Muscle of leg (tissue), 11 donors: ENCODE results near the gene PARD6B. TPM values are rescaled to one million over a fixed set of nuclear protein-coding genes. Genes with fewer than 3 reads are reported as not detected.
"Not testable (repeated sequence)": the region's sequence is repeated elsewhere in the genome, so short reads cannot be mapped to it uniquely, and the experiment has no call there.

ENCODE experiments used
- DNase-seq: peaks from one replicate; pipeline ENCODE4 v3.0.0; 2013
- H3K27ac ChIP-seq: one replicate; pipeline ENCODE4 v1.5.1; 2013; ENCODE audit warnings: mild to moderate bottlenecking, low read length, control low read depth
- H3K27me3 ChIP-seq: one replicate; pipeline ENCODE4 v1.6.1; 2013; ENCODE audit warnings: low read length; ENCODE audit not compliant: control insufficient read depth, insufficient read depth
- H3K36me3 ChIP-seq: one replicate; pipeline ENCODE4 v1.6.1; 2013; ENCODE audit warnings: low read length; ENCODE audit not compliant: control insufficient read depth, insufficient read depth
- H3K4me1 ChIP-seq: one replicate; pipeline ENCODE4 v1.6.1; 2013; ENCODE audit warnings: low read length; ENCODE audit not compliant: control insufficient read depth, insufficient read depth
- H3K4me3 ChIP-seq: one replicate; pipeline ENCODE4 v1.5.1; 2013; ENCODE audit warnings: low read length, control low read depth
- H3K9me3 ChIP-seq: replicated peaks from 2 replicates; pipeline ENCODE4 v1.6.1; 2013; ENCODE audit warnings: low read depth, low read length; ENCODE audit not compliant: control insufficient read depth
- WGBS: methylation state at CpG from one replicate; pipeline ENCODE4 v1.1.5; 2013; ENCODE audit warnings: missing lambda C conversion rate; ENCODE audit not compliant: insufficient coverage; 5-methylcytosine and 5-hydroxymethylcytosine counted together
- polyA plus RNA-seq, 8 donors: library from polyadenylated mRNA; unstranded; fragments of 120-200 nt; gene quantifications; one replicate each; pipeline versions ENCODE4 v1.2.1 to v1.2.3, GENCODE V29; 2013; ENCODE audit warnings: inconsistent platforms in 1 of 8, low replicate concordance in 1 of 8; ENCODE audit not compliant: insufficient read length in 8 of 8, insufficient read depth in 1 of 8
- total RNA-seq: library from RNA; stranded (reverse); fragments of 120-200 nt; gene quantifications from one replicate; pipeline ENCODE4 v1.2.4, GENCODE V29; 2013

Gene PARD6B
- total and polyA plus RNA-seq, 9 donors: 0.22 to 0.97 (median 0.62) TPM

- H3K4me3 ChIP-seq, H3K36me3 ChIP-seq, DNase-seq, H3K4me1 ChIP-seq, H3K9me3 ChIP-seq, H3K27ac ChIP-seq, H3K27me3 ChIP-seq: not testable (repeated sequence)
- WGBS: 92% methylated on average over 6 of the region's 9 CpGs
These were observed 27.5 kb upstream of the PARD6B start for GRCh38 chr20:50703651-50704438.

GRCh38 chr20:50704514-50704913, 26.9 kb upstream of the PARD6B start:
- H3K36me3 ChIP-seq: no peaks in the 10 kb centered on the region
- H3K4me3 ChIP-seq: no peak overlapping the region
- H3K9me3 ChIP-seq: no peaks in the 10 kb centered on the region
- peaks cover 1% of the 10 kb centered on the region for H3K27me3 ChIP-seq
- 31% methylated on average over 2 of the region's 4 CpGs for WGBS
- H3K4me1 ChIP-seq: peaks cover 4% of the 10 kb centered on the region
- no peak overlapping the region for H3K27ac ChIP-seq
- no peak for DNase-seq

- Histone ChIP-seq H3K9me3 (no peaks in the 10 kb centered on the region), H3K27me3 (no peaks in the 10 kb centered on the region), H3K27ac (no peak overlapping the region), H3K4me3 (no peak overlapping the region), H3K36me3 (no peaks in the 10 kb centered on the region), H3K4me1 (peaks cover 4% of the 10 kb centered on the region)
- WGBS: no CpG with 5 or more reads among the region's 1 CpG
- no peak for DNase-seq
These were observed 26.4 kb upstream of the PARD6B start for GRCh38 chr20:50704971-50705370.

GRCh38 chr20:50708845-50709635, 22.3 kb upstream of the PARD6B start:
- Histone ChIP-seq H3K9me3 (no peaks in the 10 kb centered on the region), H3K27ac (no peak overlapping the region), H3K27me3 (no peaks in the 10 kb centered on the region), H3K36me3 (no peaks in the 10 kb centered on the region), H3K4me1 (peaks cover 4% of the 10 kb centered on the region), H3K4me3 (no peak overlapping the region)
- 13% methylated on average over 3 of the region's 8 CpGs for WGBS
- DNase-seq: peak; percentile 84

- 23% methylated on average over 3 of the region's 5 CpGs for WGBS
- no peak for DNase-seq
- no peak overlapping the region for H3K27ac ChIP-seq
- H3K27me3 ChIP-seq: peaks cover under 1% of the 10 kb centered on the region
- H3K4me1 ChIP-seq: peaks cover 4% of the 10 kb centered on the region
- no peak overlapping the region for H3K4me3 ChIP-seq
- no peaks in the 10 kb centered on the region for H3K36me3 ChIP-seq
- H3K9me3 ChIP-seq: no peaks in the 10 kb centered on the region
These were observed 21.8 kb upstream of the PARD6B start for GRCh38 chr20:50709636-50709973.

- no peak overlapping the region for H3K27ac ChIP-seq
- H3K4me3 ChIP-seq: no peak overlapping the region
- no peaks in the 10 kb centered on the region for H3K36me3 ChIP-seq
- DNase-seq: no peak
- H3K27me3 ChIP-seq: peaks cover 2% of the 10 kb centered on the region
- H3K9me3 ChIP-seq: no peaks in the 10 kb centered on the region
- WGBS: 82% methylated on average over 3 of the region's 9 CpGs
- peaks cover 4% of the 10 kb centered on the region for H3K4me1 ChIP-seq
These were observed 20.8 kb upstream of the PARD6B start for GRCh38 chr20:50710492-50711063.

GRCh38 chr20:50711113-50711825, 20.1 kb upstream of the PARD6B start:
- H3K9me3 ChIP-seq: no peaks in the 10 kb centered on the region
- peaks cover 4% of the 10 kb centered on the region for H3K4me1 ChIP-seq
- no peak for DNase-seq
- H3K4me3 ChIP-seq: no peak overlapping the region
- WGBS: 93% methylated on average over 12 of the region's 13 CpGs
- no peak overlapping the region for H3K27ac ChIP-seq
- no peaks in the 10 kb centered on the region for H3K36me3 ChIP-seq
- H3K27me3 ChIP-seq: peaks cover 2% of the 10 kb centered on the region

- H3K4me1 ChIP-seq: no peaks in the 10 kb centered on the region
- H3K9me3 ChIP-seq: no peaks in the 10 kb centered on the region
- H3K27me3 ChIP-seq: peaks cover 2% of the 10 kb centered on the region
- no peak overlapping the region for H3K4me3 ChIP-seq
- no peak overlapping the region for H3K27ac ChIP-seq
- DNase-seq: no peak
- H3K36me3 ChIP-seq: no peaks in the 10 kb centered on the region
- WGBS: 98% methylated on average over 4 of the region's 7 CpGs
These were observed 18.4 kb upstream of the PARD6B start for GRCh38 chr20:50712771-50713656.

GRCh38 chr20:50713657-50714101, 17.7 kb upstream of the PARD6B start:
- no peak overlapping the region for H3K4me3 ChIP-seq
- no peaks in the 10 kb centered on the region for H3K9me3 ChIP-seq
- no peak overlapping the region for H3K27ac ChIP-seq
- WGBS: 43% methylated on average over 1 of the region's 7 CpGs
- H3K4me1 ChIP-seq: no peaks in the 10 kb centered on the region
- peaks cover 2% of the 10 kb centered on the region for H3K27me3 ChIP-seq
- H3K36me3 ChIP-seq: no peaks in the 10 kb centered on the region
- DNase-seq: no peak
